ENCODE data around the gene CNPY1. TPM values are rescaled to one million over a fixed set of nuclear protein-coding genes. Genes with fewer than 3 reads are reported as not detected.

CNPY1 gene
- total RNA-seq, 4 donors from 2014 or later: not detected

- in situ Hi-C loops (cut with MboI; ENCODE audit: low pct_ligation_motif_present in 1 of 4, low pct_unique_long_range_greater_than_20kb in 1 of 4, low sequenced_read_pairs in 3 of 4): no loop called here
- no peaks in the 10 kb centered on the region for H3K9me3 ChIP-seq
- H3K36me3 ChIP-seq: no peaks in the 10 kb centered on the region
- H3K4me1 ChIP-seq: no peaks in the 10 kb centered on the region
- no peak overlapping the region for H3K4me3 ChIP-seq
- no peak overlapping the region for H3K27ac ChIP-seq
- intact Hi-C loops (cut with DNase I; ENCODE audit: low total_unique reads): no loop called here
- WGBS, 2 donors (ENCODE audit: low coverage in 1 of 2): 81 to 100% methylated on average over 1 to 23 of the region's 23 CpGs
- TF ChIP-seq CTCF (IDR thresholded peaks at IDR 0.05) (no peak), POLR2A (IDR thresholded peaks at IDR 0.05) (no peak), POLR2AphosphoS5 (IDR thresholded peaks at IDR 0.05) (no peak), EP300 (IDR thresholded peaks at IDR 0.05; ENCODE audit: low read depth) (no peak)
- peaks cover 68% of the 10 kb centered on the region for H3K27me3 ChIP-seq
- DNase-seq: no peak
These were observed 61.6 kb downstream of the CNPY1 start for GRCh38 chr7:155484483-155485399.

GRCh38 chr7:155483868-155484325 lies 62.5 kb downstream of the CNPY1 start:
- in situ Hi-C loops (cut with MboI; ENCODE audit: low pct_ligation_motif_present in 1 of 4, low pct_unique_long_range_greater_than_20kb in 1 of 4, low sequenced_read_pairs in 3 of 4) (no loop called here), intact Hi-C loops (cut with DNase I; ENCODE audit: low total_unique reads) (no loop called here)
- Histone ChIP-seq H3K4me3 (no peak overlapping the region), H3K27me3 (peaks cover 68% of the 10 kb centered on the region), H3K27ac (no peak overlapping the region), H3K9me3 (no peaks in the 10 kb centered on the region), H3K4me1 (no peaks in the 10 kb centered on the region), H3K36me3 (no peaks in the 10 kb centered on the region)
- DNase-seq: no peak
- WGBS, 2 donors (ENCODE audit: low coverage in 1 of 2): 40 to 67% methylated on average over 2 to 16 of the region's 16 CpGs
- no peak for TF ChIP-seq POLR2AphosphoS5 (IDR thresholded peaks at IDR 0.05)
- TF ChIP-seq EP300 (IDR thresholded peaks at IDR 0.05; ENCODE audit: low read depth): no peak
- no peak for TF ChIP-seq CTCF (IDR thresholded peaks at IDR 0.05)
- no peak for TF ChIP-seq POLR2A (IDR thresholded peaks at IDR 0.05)

GRCh38 chr7:155483245-155483644 lies 63.1 kb downstream of the CNPY1 start:
- Histone ChIP-seq H3K4me1 (no peaks in the 10 kb centered on the region), H3K9me3 (no peaks in the 10 kb centered on the region), H3K27me3 (peaks cover 68% of the 10 kb centered on the region), H3K4me3 (no peak overlapping the region), H3K36me3 (no peaks in the 10 kb centered on the region), H3K27ac (no peak overlapping the region)
- intact Hi-C loops (cut with DNase I; ENCODE audit: low total_unique reads): no loop called here
- in situ Hi-C loops (cut with MboI; ENCODE audit: low pct_ligation_motif_present in 1 of 4, low pct_unique_long_range_greater_than_20kb in 1 of 4, low sequenced_read_pairs in 3 of 4): no loop called here
- TF ChIP-seq POLR2AphosphoS5 (IDR thresholded peaks at IDR 0.05): no peak
- no peak for TF ChIP-seq EP300 (IDR thresholded peaks at IDR 0.05; ENCODE audit: low read depth)
- TF ChIP-seq CTCF (IDR thresholded peaks at IDR 0.05): no peak
- no peak for TF ChIP-seq POLR2A (IDR thresholded peaks at IDR 0.05)
- DNase-seq: no peak
- 48 to 57% methylated on average over 7 to 13 of the region's 13 CpGs for WGBS, 2 donors (ENCODE audit: low coverage in 1 of 2)

- WGBS, 2 donors (ENCODE audit: low coverage in 1 of 2): 40 to 70% methylated on average over 2 to 17 of the region's 17 CpGs
- in situ Hi-C loops (cut with MboI; ENCODE audit: low pct_ligation_motif_present in 1 of 4, low pct_unique_long_range_greater_than_20kb in 1 of 4, low sequenced_read_pairs in 3 of 4): no loop called here
- H3K27ac ChIP-seq: no peak overlapping the region
- H3K4me3 ChIP-seq: no peak overlapping the region
- H3K27me3 ChIP-seq: peaks cover 69% of the 10 kb centered on the region
- no peaks in the 10 kb centered on the region for H3K4me1 ChIP-seq
- H3K36me3 ChIP-seq: no peaks in the 10 kb centered on the region
- H3K9me3 ChIP-seq: no peaks in the 10 kb centered on the region
- intact Hi-C loops (cut with DNase I; ENCODE audit: low total_unique reads): no loop called here
- DNase-seq: no peak
- TF ChIP-seq POLR2A (IDR thresholded peaks at IDR 0.05) (no peak), POLR2AphosphoS5 (IDR thresholded peaks at IDR 0.05) (no peak), CTCF (IDR thresholded peaks at IDR 0.05) (no peak), EP300 (IDR thresholded peaks at IDR 0.05; ENCODE audit: low read depth) (no peak)
These were observed 63.7 kb downstream of the CNPY1 start for GRCh38 chr7:155482511-155483183.
